Measurements from ENCODE around the gene FERMT2. TPM values are rescaled to one million over a fixed set of nuclear protein-coding genes. Genes with fewer than 3 reads are reported as not detected.

The FERMT2 gene
- total RNA-seq, 1 donor from 2014 or later: 44.4 TPM

- Mint-ChIP-seq H3K27me3 (no peaks in the 10 kb centered on the region), H3K4me1 (ENCODE audit: low read depth) (no peaks in the 10 kb centered on the region), H3K36me3 (ENCODE audit: insufficient read depth) (peaks cover 14% of the 10 kb centered on the region), H3K4me3 (ENCODE audit: low read depth) (no peak overlapping the region), H3K9me3 (ENCODE audit: low read depth) (no peaks in the 10 kb centered on the region), H3K27ac (no peak overlapping the region)
- TF ChIP-seq CTCF (IDR thresholded peaks at IDR 0.05; ENCODE audit: unreplicated experiment): no peak
- no peak for DNase-seq (ENCODE audit: low spot score, unreplicated experiment)
These were observed 37.6 kb downstream of the FERMT2 start for GRCh38 chr14:52913271-52913670.

GRCh38 chr14:52911904-52912303, 38.9 kb downstream of the FERMT2 start:
- H3K36me3 Mint-ChIP-seq (ENCODE audit: insufficient read depth): peaks cover 14% of the 10 kb centered on the region
- H3K27me3 Mint-ChIP-seq: no peaks in the 10 kb centered on the region
- H3K4me3 Mint-ChIP-seq (ENCODE audit: low read depth): no peak overlapping the region
- no peak for DNase-seq (ENCODE audit: low spot score, unreplicated experiment)
- no peak overlapping the region for H3K27ac Mint-ChIP-seq
- no peaks in the 10 kb centered on the region for H3K4me1 Mint-ChIP-seq (ENCODE audit: low read depth)
- no peak for TF ChIP-seq CTCF (IDR thresholded peaks at IDR 0.05; ENCODE audit: unreplicated experiment)
- H3K9me3 Mint-ChIP-seq (ENCODE audit: low read depth): no peaks in the 10 kb centered on the region

GRCh38 chr14:52910572-52910971, 40.3 kb downstream of the FERMT2 start:
- Mint-ChIP-seq H3K27ac (no peak overlapping the region), H3K27me3 (no peaks in the 10 kb centered on the region), H3K4me3 (ENCODE audit: low read depth) (no peak overlapping the region), H3K4me1 (ENCODE audit: low read depth) (no peaks in the 10 kb centered on the region), H3K36me3 (ENCODE audit: insufficient read depth) (peaks cover 11% of the 10 kb centered on the region), H3K9me3 (ENCODE audit: low read depth) (no peaks in the 10 kb centered on the region)
- no peak for TF ChIP-seq CTCF (IDR thresholded peaks at IDR 0.05; ENCODE audit: unreplicated experiment)
- no peak for DNase-seq (ENCODE audit: low spot score, unreplicated experiment)

GRCh38 chr14:52907949-52908348, 42.9 kb downstream of the FERMT2 start:
- no peaks in the 10 kb centered on the region for H3K27me3 Mint-ChIP-seq
- peaks cover 12% of the 10 kb centered on the region for H3K36me3 Mint-ChIP-seq (ENCODE audit: insufficient read depth)
- H3K4me3 Mint-ChIP-seq (ENCODE audit: low read depth): no peak overlapping the region
- H3K4me1 Mint-ChIP-seq (ENCODE audit: low read depth): no peaks in the 10 kb centered on the region
- peaks cover 3% of the 10 kb centered on the region for H3K9me3 Mint-ChIP-seq (ENCODE audit: low read depth)
- no peak overlapping the region for H3K27ac Mint-ChIP-seq
- TF ChIP-seq CTCF (IDR thresholded peaks at IDR 0.05; ENCODE audit: unreplicated experiment): no peak
- no peak for DNase-seq (ENCODE audit: low spot score, unreplicated experiment)

GRCh38 chr14:52906141-52906601, 44.7 kb downstream of the FERMT2 start:
- Mint-ChIP-seq H3K4me3 (ENCODE audit: low read depth) (no peak overlapping the region), H3K4me1 (ENCODE audit: low read depth) (no peaks in the 10 kb centered on the region), H3K27me3 (no peaks in the 10 kb centered on the region), H3K36me3 (ENCODE audit: insufficient read depth) (peaks cover 16% of the 10 kb centered on the region), H3K27ac (no peak overlapping the region), H3K9me3 (ENCODE audit: low read depth) (peaks cover 3% of the 10 kb centered on the region)
- TF ChIP-seq CTCF (IDR thresholded peaks at IDR 0.05; ENCODE audit: unreplicated experiment): no peak
- DNase-seq (ENCODE audit: low spot score, unreplicated experiment): no peak

Data from progenitor cell of endocrine pancreas (in vitro differentiated cells).